ENCODE data around the gene RMP24.

RMP24 gene

DNA sequence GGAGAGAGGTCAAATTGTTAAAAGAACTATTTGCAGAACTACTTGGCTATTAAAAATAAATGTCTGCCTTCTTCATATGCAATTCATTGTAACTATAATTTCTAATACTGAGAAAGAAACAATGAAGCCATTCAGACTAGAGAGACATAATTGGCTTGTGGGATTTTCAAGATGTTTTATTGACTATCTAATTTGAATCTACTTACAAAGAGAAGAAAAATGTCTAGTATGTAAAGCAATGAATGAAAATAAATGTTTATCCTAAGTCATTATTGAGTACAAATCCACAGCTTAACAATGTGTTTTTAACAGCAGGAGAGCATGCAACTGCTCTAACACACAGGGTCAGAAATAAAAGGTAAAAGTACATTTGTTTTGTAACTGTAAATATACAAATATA is 19.2 kb downstream of the RMP24 start:
- H3K27ac ChIP-seq (ENCODE audit: low read depth, low read length), result no peak overlapping the region
- H2AFZ ChIP-seq (ENCODE audit: low read length, unreplicated experiment), result no peak overlapping the region
- H3K36me3 ChIP-seq (ENCODE audit: insufficient read depth, low read length), result peaks cover 9% of the 10 kb centered on the region; the same call in 1 of the 2 replicates
- no peaks in the 10 kb centered on the region for H3K27me3 ChIP-seq (ENCODE audit: insufficient read depth, low read length)
- no peak overlapping the region for H3K4me3 ChIP-seq (ENCODE audit: low read depth, low read length)
- no peaks in the 10 kb centered on the region for H3K4me1 ChIP-seq (ENCODE audit: control insufficient read depth, insufficient read depth, low read length, unreplicated experiment)
- no peaks in the 10 kb centered on the region for H3K79me2 ChIP-seq (ENCODE audit: control insufficient read depth, insufficient read depth, low read length, unreplicated experiment)

DNA sequence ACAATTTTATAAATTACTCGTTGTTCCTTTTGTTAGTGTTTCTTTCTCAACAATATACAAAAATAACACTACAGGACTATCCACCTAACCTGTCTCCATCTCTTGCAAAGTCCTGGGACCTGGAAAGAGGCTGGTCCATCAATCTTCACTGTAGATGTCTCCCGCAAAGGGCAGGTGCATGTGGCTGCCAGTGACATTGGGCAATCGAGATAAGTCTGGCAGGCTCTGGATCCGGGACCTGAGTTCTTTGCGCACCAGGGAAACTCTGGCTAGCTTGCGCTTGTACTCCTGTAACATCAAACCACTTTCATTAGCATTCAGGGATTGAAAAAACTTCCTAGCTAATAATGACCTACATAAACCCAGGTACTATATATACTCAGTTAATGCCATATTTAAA is 20.5 kb downstream of the RMP24 start:
- Histone ChIP-seq H2AFZ (ENCODE audit: low read length, unreplicated experiment) (no peak overlapping the region), H3K4me3 (ENCODE audit: low read depth, low read length) (no peak overlapping the region), H3K36me3 (ENCODE audit: insufficient read depth, low read length) (peaks cover 9% of the 10 kb centered on the region; the same call in 1 of the 2 replicates), H3K79me2 (ENCODE audit: control insufficient read depth, insufficient read depth, low read length, unreplicated experiment) (no peaks in the 10 kb centered on the region), H3K4me1 (ENCODE audit: control insufficient read depth, insufficient read depth, low read length, unreplicated experiment) (no peaks in the 10 kb centered on the region), H3K27me3 (ENCODE audit: insufficient read depth, low read length) (no peaks in the 10 kb centered on the region), H3K27ac (ENCODE audit: low read depth, low read length) (no peak overlapping the region)

DNA sequence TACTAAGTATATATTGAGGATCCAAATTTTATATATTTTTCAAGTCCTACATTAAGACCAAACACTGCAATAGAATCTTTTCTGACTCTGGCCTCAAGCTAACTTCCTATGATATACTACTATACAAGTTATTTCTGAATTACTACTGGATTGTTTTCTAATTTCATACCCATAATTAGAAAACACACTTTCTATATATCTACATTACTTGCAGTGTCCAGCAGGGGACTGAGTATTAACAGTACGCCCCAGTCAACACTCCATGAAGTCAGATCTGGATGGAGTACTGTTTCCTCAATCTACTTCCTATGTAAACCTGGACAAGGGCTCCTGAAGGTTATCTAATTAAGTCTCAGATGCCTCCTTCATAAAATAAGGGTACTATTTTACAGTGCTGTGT is 26.5 kb downstream of the RMP24 start:
- H2AFZ ChIP-seq (ENCODE audit: low read length, unreplicated experiment), result no peak overlapping the region
- H3K27ac ChIP-seq (ENCODE audit: low read depth, low read length), result no peak overlapping the region
- no peaks in the 10 kb centered on the region for H3K79me2 ChIP-seq (ENCODE audit: control insufficient read depth, insufficient read depth, low read length, unreplicated experiment)

DNA sequence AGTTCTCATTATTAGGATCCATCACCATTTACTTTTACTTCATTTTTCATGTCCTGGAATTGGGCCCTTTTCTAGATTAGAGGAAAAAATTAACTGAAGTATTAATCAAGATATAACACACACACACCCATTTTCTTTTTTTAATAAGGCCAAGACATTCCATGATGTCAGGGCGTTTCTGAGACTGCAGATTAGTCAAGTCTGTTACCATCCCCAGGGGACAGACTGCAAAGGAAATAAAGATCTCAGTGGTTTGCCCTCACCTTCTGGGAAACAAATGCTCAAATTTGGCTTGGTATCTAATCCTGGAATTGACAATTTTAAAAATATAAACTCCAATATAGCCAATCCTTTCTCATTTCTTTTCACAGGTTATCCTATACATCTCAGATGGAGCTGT is 27.4 kb downstream of the RMP24 start:
- Histone ChIP-seq H3K27ac (ENCODE audit: low read depth, low read length) (no peak overlapping the region), H2AFZ (ENCODE audit: low read length, unreplicated experiment) (no peak overlapping the region), H3K36me3 (ENCODE audit: insufficient read depth, low read length) (no peaks in the 10 kb centered on the region), H3K4me3 (ENCODE audit: low read depth, low read length) (no peak overlapping the region), H3K79me2 (ENCODE audit: control insufficient read depth, insufficient read depth, low read length, unreplicated experiment) (no peaks in the 10 kb centered on the region), H3K27me3 (ENCODE audit: insufficient read depth, low read length) (no peaks in the 10 kb centered on the region), H3K4me1 (ENCODE audit: control insufficient read depth, insufficient read depth, low read length, unreplicated experiment) (peaks cover 8% of the 10 kb centered on the region)

More for the DNA sequence above, 26.5 kb downstream of the RMP24 start:
- no peaks in the 10 kb centered on the region for H3K27me3 ChIP-seq (ENCODE audit: insufficient read depth, low read length)
- H3K4me3 ChIP-seq (ENCODE audit: low read depth, low read length), result no peak overlapping the region
- peaks cover 8% of the 10 kb centered on the region for H3K4me1 ChIP-seq (ENCODE audit: control insufficient read depth, insufficient read depth, low read length, unreplicated experiment)
- H3K36me3 ChIP-seq (ENCODE audit: insufficient read depth, low read length), result no peaks in the 10 kb centered on the region

DNA sequence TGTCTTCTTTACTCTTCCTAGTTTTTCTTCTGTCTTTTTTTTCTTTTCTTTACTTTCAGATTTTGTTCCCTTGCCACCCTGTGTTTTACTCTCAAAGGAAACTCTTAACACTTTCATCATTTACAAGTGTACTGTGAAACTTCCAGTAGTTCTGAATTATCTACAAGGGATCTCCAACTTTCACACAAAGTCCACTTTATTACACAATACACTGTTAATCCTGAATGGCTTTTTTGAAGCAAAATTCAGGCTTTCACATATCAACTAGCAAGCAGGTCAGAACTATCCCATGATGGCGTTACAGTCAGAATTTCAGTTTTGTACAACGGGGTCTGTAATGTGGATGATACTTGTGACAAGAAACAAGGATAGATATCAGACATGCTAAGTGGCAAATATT is 34.5 kb downstream of the RMP24 start:
- H3K27ac ChIP-seq (ENCODE audit: low read depth, low read length), result no peak overlapping the region

DNA sequence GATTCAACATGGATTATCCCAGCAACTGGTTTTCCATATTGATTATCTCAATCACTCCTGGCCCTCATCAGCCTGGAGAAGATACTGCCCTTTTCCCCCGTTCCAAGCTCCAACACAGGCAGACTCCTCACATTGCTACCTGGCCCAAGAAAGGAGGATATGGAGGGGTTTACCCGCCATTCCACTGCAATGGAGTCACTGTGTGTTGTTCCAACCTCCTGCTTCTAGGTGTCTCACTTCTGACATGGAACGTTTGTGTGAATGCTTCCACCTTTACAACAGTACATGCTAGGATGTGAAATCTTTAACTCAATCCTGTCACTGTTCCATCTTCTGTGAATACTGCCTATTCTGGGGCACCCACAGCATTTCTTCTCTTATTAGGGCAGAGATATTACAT is 36.7 kb downstream of the RMP24 start:
- no peaks in the 10 kb centered on the region for H3K4me1 ChIP-seq (ENCODE audit: control insufficient read depth, insufficient read depth, low read length, unreplicated experiment)
- no peaks in the 10 kb centered on the region for H3K36me3 ChIP-seq (ENCODE audit: insufficient read depth, low read length)
- no peak overlapping the region for H2AFZ ChIP-seq (ENCODE audit: low read length, unreplicated experiment)
- no peaks in the 10 kb centered on the region for H3K79me2 ChIP-seq (ENCODE audit: control insufficient read depth, insufficient read depth, low read length, unreplicated experiment)
- H3K27me3 ChIP-seq (ENCODE audit: insufficient read depth, low read length), result no peaks in the 10 kb centered on the region
- H3K27ac ChIP-seq (ENCODE audit: low read depth, low read length), result no peak overlapping the region
- H3K4me3 ChIP-seq (ENCODE audit: low read depth, low read length), result no peak overlapping the region

More for the DNA sequence above, 34.5 kb downstream of the RMP24 start:
- Histone ChIP-seq H2AFZ (ENCODE audit: low read length, unreplicated experiment) (no peak overlapping the region), H3K4me3 (ENCODE audit: low read depth, low read length) (no peak overlapping the region), H3K36me3 (ENCODE audit: insufficient read depth, low read length) (no peaks in the 10 kb centered on the region), H3K79me2 (ENCODE audit: control insufficient read depth, insufficient read depth, low read length, unreplicated experiment) (no peaks in the 10 kb centered on the region), H3K4me1 (ENCODE audit: control insufficient read depth, insufficient read depth, low read length, unreplicated experiment) (no peaks in the 10 kb centered on the region), H3K27me3 (ENCODE audit: insufficient read depth, low read length) (no peaks in the 10 kb centered on the region)

DNA sequence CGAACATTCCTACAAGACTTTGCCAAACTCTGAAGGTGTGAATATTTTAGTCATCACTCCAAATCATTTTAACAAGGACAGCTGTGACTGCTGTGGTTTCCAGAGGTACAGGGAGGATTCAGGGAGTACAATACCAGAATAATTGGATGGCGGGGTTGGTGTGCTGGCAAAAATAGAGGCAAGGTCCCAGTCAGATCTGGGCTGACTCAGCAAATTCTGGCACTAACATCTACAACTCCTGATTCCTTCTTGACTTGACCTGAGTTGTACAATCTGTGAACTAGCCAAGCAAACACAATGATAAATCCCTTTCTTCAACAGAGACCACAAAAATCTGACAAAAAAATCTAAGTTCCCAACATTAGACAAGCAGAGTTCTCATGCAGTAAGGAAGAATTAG is 40.4 kb downstream of the RMP24 start:
- H3K36me3 ChIP-seq (ENCODE audit: insufficient read depth, low read length), result no peaks in the 10 kb centered on the region

DNA sequence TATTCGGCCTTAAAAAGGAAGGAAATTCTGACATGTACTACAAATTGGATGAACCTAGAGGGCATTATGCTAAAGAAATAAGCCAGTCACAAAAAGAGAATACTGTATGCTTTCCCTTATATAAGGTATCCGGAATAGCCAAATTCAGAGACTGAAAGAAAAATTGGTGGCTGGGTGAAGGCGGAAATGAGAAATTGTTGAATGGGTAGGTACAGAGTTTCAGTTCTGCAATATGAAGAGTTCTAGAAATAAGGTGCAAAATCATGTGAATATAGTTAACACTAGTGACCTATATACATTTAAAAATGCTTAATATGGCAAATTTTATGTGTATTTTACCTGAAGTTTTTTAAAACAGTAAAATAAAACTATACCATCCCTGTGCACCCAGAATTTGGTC is 43.1 kb downstream of the RMP24 start:
- Histone ChIP-seq H3K4me1 (ENCODE audit: control insufficient read depth, insufficient read depth, low read length, unreplicated experiment) (no peaks in the 10 kb centered on the region), H3K27ac (ENCODE audit: low read depth, low read length) (no peak overlapping the region)

More for the DNA sequence above, 40.4 kb downstream of the RMP24 start:
- no peak overlapping the region for H3K4me3 ChIP-seq (ENCODE audit: low read depth, low read length)
- no peaks in the 10 kb centered on the region for H3K4me1 ChIP-seq (ENCODE audit: control insufficient read depth, insufficient read depth, low read length, unreplicated experiment)
- no peak overlapping the region for H2AFZ ChIP-seq (ENCODE audit: low read length, unreplicated experiment)
- no peaks in the 10 kb centered on the region for H3K27me3 ChIP-seq (ENCODE audit: insufficient read depth, low read length)
- H3K79me2 ChIP-seq (ENCODE audit: control insufficient read depth, insufficient read depth, low read length, unreplicated experiment), result no peaks in the 10 kb centered on the region
- no peak overlapping the region for H3K27ac ChIP-seq (ENCODE audit: low read depth, low read length)

DNA sequence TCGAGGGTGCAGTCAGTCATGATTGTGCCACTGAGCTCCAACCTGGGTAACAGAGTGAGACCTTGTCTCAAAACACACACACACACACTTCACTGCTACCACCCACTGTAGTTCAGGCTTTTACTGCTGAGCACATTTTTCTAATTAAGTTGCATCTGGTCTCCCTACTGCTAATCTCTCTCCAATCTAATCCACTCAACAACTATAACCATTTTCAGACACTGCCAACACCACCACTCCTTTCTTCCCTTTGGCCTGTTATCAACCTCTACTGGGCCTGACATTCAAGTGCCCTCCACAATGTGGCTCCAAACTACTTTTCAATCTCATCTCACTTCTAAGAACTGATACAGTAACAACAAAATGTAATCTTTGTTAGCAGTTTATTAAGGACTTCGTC is 44.8 kb downstream of the RMP24 start:
- no peak overlapping the region for H3K27ac ChIP-seq (ENCODE audit: low read depth, low read length)
- H3K36me3 ChIP-seq (ENCODE audit: insufficient read depth, low read length), result no peaks in the 10 kb centered on the region
- no peaks in the 10 kb centered on the region for H3K4me1 ChIP-seq (ENCODE audit: control insufficient read depth, insufficient read depth, low read length, unreplicated experiment)
- no peak overlapping the region for H3K4me3 ChIP-seq (ENCODE audit: low read depth, low read length)
- no peaks in the 10 kb centered on the region for H3K79me2 ChIP-seq (ENCODE audit: control insufficient read depth, insufficient read depth, low read length, unreplicated experiment)
- H3K27me3 ChIP-seq (ENCODE audit: insufficient read depth, low read length), result no peaks in the 10 kb centered on the region
- H2AFZ ChIP-seq (ENCODE audit: low read length, unreplicated experiment), result no peak overlapping the region

More for the DNA sequence above, 43.1 kb downstream of the RMP24 start:
- no peaks in the 10 kb centered on the region for H3K27me3 ChIP-seq (ENCODE audit: insufficient read depth, low read length)
- H3K36me3 ChIP-seq (ENCODE audit: insufficient read depth, low read length), result no peaks in the 10 kb centered on the region
- no peak overlapping the region for H2AFZ ChIP-seq (ENCODE audit: low read length, unreplicated experiment)
- no peak overlapping the region for H3K4me3 ChIP-seq (ENCODE audit: low read depth, low read length)
- H3K79me2 ChIP-seq (ENCODE audit: control insufficient read depth, insufficient read depth, low read length, unreplicated experiment), result no peaks in the 10 kb centered on the region

DNA sequence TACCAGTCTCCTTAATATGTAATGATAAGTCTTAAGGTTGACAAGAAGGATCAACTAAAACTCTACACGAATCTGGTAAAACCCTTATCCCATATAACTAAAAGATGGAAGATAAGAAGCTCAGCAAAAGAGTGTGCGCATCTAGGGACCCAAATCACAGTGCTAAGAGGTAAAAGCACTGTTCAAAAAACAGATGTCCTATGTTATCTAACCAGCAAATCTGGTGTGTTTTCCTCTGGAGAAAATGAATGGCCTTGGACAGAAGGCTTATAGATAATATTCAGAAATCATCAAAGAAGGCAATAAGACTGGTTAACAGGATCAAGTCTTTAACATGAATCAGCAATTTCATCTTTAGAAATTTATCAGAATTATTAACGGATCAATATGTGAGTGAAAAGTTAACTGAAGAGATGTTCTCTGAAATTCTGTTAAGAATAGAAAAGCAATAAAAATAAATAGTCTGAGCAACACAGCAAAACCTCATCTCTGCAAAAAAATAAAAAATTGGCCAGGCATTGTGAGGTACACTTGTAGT is 47.8 kb downstream of the RMP24 start:
- Histone ChIP-seq H3K36me3 (ENCODE audit: insufficient read depth, low read length) (no peaks in the 10 kb centered on the region), H3K4me1 (ENCODE audit: control insufficient read depth, insufficient read depth, low read length, unreplicated experiment) (no peaks in the 10 kb centered on the region), H3K27ac (ENCODE audit: low read depth, low read length) (no peak overlapping the region), H3K27me3 (ENCODE audit: insufficient read depth, low read length) (no peaks in the 10 kb centered on the region), H2AFZ (ENCODE audit: low read length, unreplicated experiment) (no peak overlapping the region), H3K79me2 (ENCODE audit: control insufficient read depth, insufficient read depth, low read length, unreplicated experiment) (no peaks in the 10 kb centered on the region), H3K4me3 (ENCODE audit: low read depth, low read length) (no peak overlapping the region)

DNA sequence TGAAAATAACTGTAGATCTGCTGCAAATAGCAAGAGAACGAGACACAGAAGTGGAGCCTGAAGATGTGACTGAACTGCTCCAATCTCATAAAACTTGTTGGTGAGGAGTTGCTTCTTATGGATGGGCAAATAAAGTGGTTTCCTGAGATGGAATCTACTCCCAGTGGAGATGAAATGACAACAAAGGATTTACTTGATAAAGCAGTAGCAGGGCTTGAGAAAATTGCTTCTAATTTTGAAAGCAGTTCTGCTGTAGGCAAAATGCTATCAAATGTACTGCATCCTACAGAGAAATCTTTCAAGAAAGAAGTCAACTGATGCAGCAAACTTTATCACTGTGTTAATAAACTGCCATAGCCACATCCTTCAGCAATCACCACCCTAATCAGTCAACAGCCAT is 50.9 kb downstream of the RMP24 start:
- Histone ChIP-seq H3K4me1 (ENCODE audit: control insufficient read depth, insufficient read depth, low read length, unreplicated experiment) (no peaks in the 10 kb centered on the region), H3K79me2 (ENCODE audit: control insufficient read depth, insufficient read depth, low read length, unreplicated experiment) (no peaks in the 10 kb centered on the region), H2AFZ (ENCODE audit: low read length, unreplicated experiment) (no peak overlapping the region), H3K4me3 (ENCODE audit: low read depth, low read length) (no peak overlapping the region), H3K36me3 (ENCODE audit: insufficient read depth, low read length) (peaks cover 3% of the 10 kb centered on the region; the same call in 1 of the 2 replicates), H3K27me3 (ENCODE audit: insufficient read depth, low read length) (no peaks in the 10 kb centered on the region), H3K27ac (ENCODE audit: low read depth, low read length) (no peak overlapping the region)
